IMR-90 (cell line): Measurements from ENCODE around the gene SLF2. TPM values are rescaled to one million over a fixed set of nuclear protein-coding genes. Genes with fewer than 3 reads are reported as not detected.

ENCODE experiments used
- ATAC-seq: fragments of 200-7000 bp; cut with Tn5 transposase; 2 replicates; pipeline ENCODE4 v1.9.1; 2020; ENCODE audit warnings: low read depth, mild to moderate bottlenecking, moderate library complexity
- BruUV-seq: library from RNA; stranded (reverse); fragments of 400-500 nt; replicated peaks from 2 replicates; lab custom pipeline; 2021; lab: Mats Ljungman, UMichigan
- CTCF ChIA-PET: fragments of 300-600 bp; formaldehyde crosslinking; extraction: SDS; loops from one replicate; lab custom pipeline; 2021; ENCODE audit warnings: antibody characterized with exemption; lab: Yijun Ruan, JAX
- POLR2A ChIA-PET: fragments of 300-600 bp; sonication (Branson Sonifier 250); formaldehyde crosslinking; loops from one replicate; lab custom pipeline; 2022; ENCODE audit warnings: antibody characterized with exemption; ENCODE audit not compliant: unreplicated experiment; lab: Charles Lee
- DNase-seq: peaks from one replicate; pipeline ENCODE4 v3.0.0; 2013
- H2AFZ ChIP-seq: replicated peaks from 2 replicates; pipeline ENCODE3; 2013; ENCODE audit warnings: low read length, mild to moderate bottlenecking; ENCODE audit not compliant: poor library complexity
- H2AK5ac ChIP-seq: 2 replicates; pipeline ENCODE4 v1.6.1; 2013; ENCODE audit warnings: low read depth, low read length, inconsistent platforms
- H2AK9ac ChIP-seq: replicated peaks from 2 replicates; pipeline ENCODE3; 2013; ENCODE audit warnings: mild to moderate bottlenecking, low read depth, low read length, moderate library complexity; ENCODE audit not compliant: poor library complexity
- H2BK120ac ChIP-seq: 2 replicates; pipeline ENCODE4 v1.6.1; 2013; ENCODE audit warnings: low read depth, low read length, inconsistent platforms
- H2BK15ac ChIP-seq: 3 replicates; pipeline ENCODE4 v1.6.1; 2013; ENCODE audit warnings: low read depth, low read length, inconsistent platforms
- H2BK20ac ChIP-seq: 2 replicates; pipeline ENCODE4 v1.6.1; 2013; ENCODE audit warnings: low read depth, mild to moderate bottlenecking, inconsistent platforms, low read length, moderate library complexity
- H2BK5ac ChIP-seq: 2 replicates; pipeline ENCODE4 v1.6.1; 2013; ENCODE audit warnings: mild to moderate bottlenecking, low read depth, low read length, inconsistent platforms; ENCODE audit not compliant: poor library complexity, severe bottlenecking
- H3K14ac ChIP-seq: replicated peaks from 2 replicates; pipeline ENCODE4 v1.6.1; 2013; ENCODE audit warnings: low read depth, low read length, inconsistent platforms
- H3K18ac ChIP-seq: 2 replicates; pipeline ENCODE4 v1.6.1; 2013; ENCODE audit warnings: low read depth, low read length, control low read depth
- H3K23ac ChIP-seq: 2 replicates; pipeline ENCODE4 v1.6.1; 2013; ENCODE audit warnings: low read depth, low read length, inconsistent platforms
- H3K27ac ChIP-seq: 2 replicates; pipeline ENCODE4 v1.5.1; 2013; ENCODE audit warnings: mild to moderate bottlenecking, control low read depth, low read length; ENCODE audit not compliant: insufficient read depth
- H3K27me3 ChIP-seq: 2 replicates; pipeline ENCODE4 v1.6.1; 2013; ENCODE audit warnings: low read length; ENCODE audit not compliant: control insufficient read depth, insufficient read depth
- H3K36me3 ChIP-seq: 2 replicates; pipeline ENCODE4 v1.6.1; 2013; ENCODE audit warnings: low read length, mixed read lengths; ENCODE audit not compliant: control insufficient read depth, insufficient read depth
- H3K4ac ChIP-seq: 2 replicates; pipeline ENCODE4 v1.6.1; 2013; ENCODE audit warnings: low read depth, low read length, inconsistent platforms
- H3K4me1 ChIP-seq: 2 replicates; pipeline ENCODE4 v1.6.1; 2013; ENCODE audit warnings: low read length, mixed read lengths; ENCODE audit not compliant: control insufficient read depth, insufficient read depth
- H3K4me2 ChIP-seq: 2 replicates; pipeline ENCODE4 v1.6.1; 2013; ENCODE audit warnings: low read depth, mild to moderate bottlenecking, control low read depth, low read length, moderate library complexity
- H3K4me3 ChIP-seq: 2 replicates; pipeline ENCODE4 v1.5.1; 2013; ENCODE audit warnings: low read depth, mild to moderate bottlenecking, control low read depth, low read length, moderate library complexity; ENCODE audit not compliant: insufficient read depth
- H3K56ac ChIP-seq: 2 replicates; pipeline ENCODE4 v1.6.1; 2013; ENCODE audit warnings: low read length, inconsistent platforms; ENCODE audit not compliant: insufficient read depth; ENCODE audit errors: extremely low read depth
- H3K79me1 ChIP-seq, 2 experiments: 2 replicates each; pipeline ENCODE4 v1.6.1; 2013; ENCODE audit warnings: low read length in 2 of 2, inconsistent platforms in 1 of 2, low read depth in 1 of 2
- H3K9ac ChIP-seq: 2 replicates; pipeline ENCODE4 v1.6.1; 2013; ENCODE audit warnings: low read depth, low read length, control low read depth
- H3K9me1 ChIP-seq: 2 replicates; pipeline ENCODE4 v1.6.1; 2013; ENCODE audit warnings: low read length, inconsistent platforms; ENCODE audit not compliant: insufficient read depth
- H3K9me3 ChIP-seq: 2 replicates; pipeline ENCODE4 v1.6.1; 2013; ENCODE audit warnings: low read length; ENCODE audit not compliant: control insufficient read depth, insufficient read depth
- H4K20me1 ChIP-seq: 2 replicates; pipeline ENCODE4 v1.6.1; 2013; ENCODE audit warnings: low read length, inconsistent platforms; ENCODE audit not compliant: insufficient read depth
- H4K5ac ChIP-seq: 2 replicates; pipeline ENCODE4 v1.6.1; 2013; ENCODE audit warnings: mild to moderate bottlenecking, low read depth, low read length, control low read depth
- H4K8ac ChIP-seq, 2 experiments: 2 replicates each; pipeline ENCODE4 v1.6.1; 2013; ENCODE audit warnings: low read depth in 2 of 2, low read length in 2 of 2, control low read depth in 1 of 2, inconsistent platforms in 1 of 2
- H4K91ac ChIP-seq: 2 replicates; pipeline ENCODE4 v1.6.1; 2013; ENCODE audit warnings: low read depth, low read length, inconsistent platforms; ENCODE audit not compliant: insufficient read depth
- CHD1 ChIP-seq: IDR thresholded peaks from 2 replicates; pipeline ENCODE4 v1.6.1; 2012; ENCODE audit warnings: low read depth, low read length, improper control_type of control experiment
- RAD21 ChIP-seq: IDR thresholded peaks from 2 replicates; pipeline ENCODE4 v1.6.1; 2012; ENCODE audit warnings: low read length, improper control_type of control experiment
- RFX5 ChIP-seq: IDR thresholded peaks from 2 replicates; pipeline ENCODE4 v1.8.0; 2012; ENCODE audit warnings: low read depth, mild to moderate bottlenecking, low read length, moderate library complexity
- SMC3 ChIP-seq: fragments of 150-350 bp; IDR thresholded peaks from 2 replicates; pipeline ENCODE4 v1.6.1; 2016; ENCODE audit warnings: low read depth, mild to moderate bottlenecking, antibody characterized with exemption, low read length, moderate library complexity
- USF2 ChIP-seq: fragments of 150-350 bp; IDR thresholded peaks from 2 replicates; pipeline ENCODE4 v1.6.1; 2017; ENCODE audit warnings: mild to moderate bottlenecking, antibody characterized with exemption, low read length, low read depth
- dilution Hi-C: fragments of 300-500 bp; cut with HindIII; formaldehyde crosslinking; loops from one replicate; pipeline ENCODE4 v1.14.3; 2018; ENCODE audit warnings: low sequenced_read_pairs; ENCODE audit not compliant: unreplicated experiment
- in situ Hi-C: fragments of 300-500 bp; cut with MboI; formaldehyde crosslinking; loops from 3 replicates; pipeline ENCODE4 v1.14.3; 2019; ENCODE audit warnings: low sequenced_read_pairs, inconsistent platforms, mixed read lengths
- intact Hi-C: fragments of 100-400 bp; cut with micrococcal nuclease; formaldehyde crosslinking; loops from 2 replicates; pipeline ENCODE4 v1.10.0; 2022
- polyA plus RNA-seq, 3 experiments: library from polyadenylated mRNA; depleted of rRNA; stranded (reverse); fragments of >200 nt; gene quantifications; 2 replicates each; pipeline ENCODE4 v1.2.3, GENCODE V29; 2012; ENCODE audit warnings: low replicate concordance in 1 of 3
- total RNA-seq: library from RNA; depleted of rRNA; stranded (reverse); fragments of >200 nt; gene quantifications from 2 replicates; pipeline ENCODE4 v1.2.3, GENCODE V29; 2012

Gene SLF2
- total and polyA plus RNA-seq, 2 of the 4 experiments (the other 2 are of a cell fraction): 8.5 to 21.7 TPM

- no peak overlapping the region for H2BK15ac ChIP-seq
- in situ Hi-C loops (loop anchor here (25.0 kb wide), 1 partner anchor 867 kb away; the partner anchor contains the start of gene OGA), dilution Hi-C loops (no loop called here), intact Hi-C loops (no loop called here)
- no peak overlapping the region for H3K4ac ChIP-seq
- no peaks in the 10 kb centered on the region for H3K27me3 ChIP-seq
- H3K14ac ChIP-seq: no peak overlapping the region
- no peak overlapping the region for H3K27ac ChIP-seq
- H3K36me3 ChIP-seq: peaks cover 34% of the 10 kb centered on the region
- H2BK20ac ChIP-seq: no peak overlapping the region
- peaks cover 0 to 14% of the 10 kb centered on the region in 2 experiments; a peak in 3 of 4 replicates for H3K79me1 ChIP-seq
- no peaks in the 10 kb centered on the region for H3K9me1 ChIP-seq
- ATAC-seq: no peak
- H3K9me3 ChIP-seq: no peaks in the 10 kb centered on the region
- DNase-seq: no peak
- H4K5ac ChIP-seq: no peak overlapping the region
- H4K20me1 ChIP-seq: no peaks in the 10 kb centered on the region
- POLR2A ChIA-PET: no interaction called here
- H3K23ac ChIP-seq: no peak overlapping the region
- CTCF ChIA-PET: no interaction called here
- H2AFZ ChIP-seq: no peak overlapping the region
- no TSS peak for BruUV-seq
- H2AK5ac ChIP-seq: no peak overlapping the region
- H3K56ac ChIP-seq: no peak overlapping the region
- no peak overlapping the region for H3K9ac ChIP-seq
- no peak for TF ChIP-seq RFX5
- no peak for TF ChIP-seq SMC3
- no peak for TF ChIP-seq RAD21
- no peak for TF ChIP-seq CHD1
- TF ChIP-seq USF2: no peak
- no peak overlapping the region for H4K91ac ChIP-seq
- H2BK120ac ChIP-seq: no peak overlapping the region
- H3K4me3 ChIP-seq: no peak overlapping the region
- H4K8ac ChIP-seq: no peak overlapping the region
- no peak overlapping the region for H2AK9ac ChIP-seq
- no peak overlapping the region for H3K4me2 ChIP-seq
- peaks cover 2% of the 10 kb centered on the region; the same call in 1 of the 2 replicates for H3K4me1 ChIP-seq
- no peak overlapping the region for H2BK5ac ChIP-seq
- no peak overlapping the region for H3K18ac ChIP-seq
These were observed 33.0 kb downstream of the SLF2 start for GRCh38 chr10:100945754-100946153.
